HTR-8/SVneo (cell line): Measurements from ENCODE around the gene ZNF423.
"Not testable (repeated sequence)": the region's sequence is repeated elsewhere in the genome, so short reads cannot be mapped to it uniquely, and the experiment has no call there.

ENCODE experiments used
- DNase-seq: peaks from one replicate; pipeline ENCODE4 v3.0.0; 2011; ENCODE audit warnings: low spot score, mixed read lengths; ENCODE audit not compliant: insufficient read length
- FAIRE-seq: peaks from 2 replicates; lab custom pipeline; 2011; peaks lifted over from hg19 to GRCh38; lab: Jason Lieb, UNC

The ZNF423 gene

GRCh38 chr16:49581630-49582298 is 274.1 kb downstream of the ZNF423 start:
- FAIRE-seq, result no peak

GRCh38 chr16:49580751-49581303 is 275.1 kb downstream of the ZNF423 start:
- no peak for DNase-seq
- no peak for FAIRE-seq

More at GRCh38 chr16:49581630-49582298, 274.1 kb downstream of the ZNF423 start:
- DNase-seq, result no peak

GRCh38 chr16:49578435-49579024 is 277.4 kb downstream of the ZNF423 start:
- no peak for FAIRE-seq
- DNase-seq, result no peak

GRCh38 chr16:49578018-49578417 is 277.9 kb downstream of the ZNF423 start:
- DNase-seq (no peak), FAIRE-seq (no peak)

GRCh38 chr16:49576941-49577340 is 279.0 kb downstream of the ZNF423 start:
- FAIRE-seq (no peak), DNase-seq (no peak)

- FAIRE-seq (no peak), DNase-seq (no peak)
These were observed 279.8 kb downstream of the ZNF423 start for GRCh38 chr16:49576173-49576494.

- no peak for FAIRE-seq
- DNase-seq, result no peak
These were observed 280.4 kb downstream of the ZNF423 start for GRCh38 chr16:49575346-49576172.

GRCh38 chr16:49574826-49575225 is 281.1 kb downstream of the ZNF423 start:
- FAIRE-seq (no peak), DNase-seq (no peak)

- no peak for FAIRE-seq
- no peak for DNase-seq
These were observed 288.0 kb downstream of the ZNF423 start for GRCh38 chr16:49567950-49568349.

GRCh38 chr16:49566432-49566831 is 289.5 kb downstream of the ZNF423 start:
- no peak for DNase-seq
- FAIRE-seq, result no peak

GRCh38 chr16:49564496-49565229 is 291.2 kb downstream of the ZNF423 start:
- no peak for FAIRE-seq
- no peak for DNase-seq

GRCh38 chr16:49563666-49564065 is 292.2 kb downstream of the ZNF423 start:
- DNase-seq, result no peak
- no peak for FAIRE-seq

GRCh38 chr16:49562894-49563293 is 293.0 kb downstream of the ZNF423 start:
- FAIRE-seq, DNase-seq: not testable (repeated sequence)

- FAIRE-seq (no peak), DNase-seq (no peak)
These were observed 293.7 kb downstream of the ZNF423 start for GRCh38 chr16:49562228-49562627.

GRCh38 chr16:49560004-49560830 is 295.7 kb downstream of the ZNF423 start:
- FAIRE-seq (no peak), DNase-seq (no peak)

GRCh38 chr16:49559242-49559641 is 296.7 kb downstream of the ZNF423 start:
- FAIRE-seq, result no peak

GRCh38 chr16:49558451-49558850 is 297.5 kb downstream of the ZNF423 start:
- no peak for DNase-seq

More at GRCh38 chr16:49559242-49559641, 296.7 kb downstream of the ZNF423 start:
- DNase-seq, result no peak

GRCh38 chr16:49556606-49557446 is 299.1 kb downstream of the ZNF423 start:
- no peak for DNase-seq
- no peak for FAIRE-seq

More at GRCh38 chr16:49558451-49558850, 297.5 kb downstream of the ZNF423 start:
- FAIRE-seq, result no peak

GRCh38 chr16:49556249-49556605 is 299.7 kb downstream of the ZNF423 start:
- DNase-seq (no peak), FAIRE-seq (no peak)
